Stomach smooth muscle (tissue), 2 donors: ENCODE data around the gene ZNF668.
A peak's percentile ranks its signal among the peaks of the same experiment; 100 is the strongest.

Experiments
- H3K27ac ChIP-seq: one replicate; pipeline ENCODE4 v1.7.0; 2013; ENCODE audit warnings: mild to moderate bottlenecking, low read length, inconsistent platforms
- H3K27me3 ChIP-seq, 2 donors: one replicate each; pipeline ENCODE4 v1.7.0; 2013; ENCODE audit warnings: low read length in 2 of 2; ENCODE audit not compliant: insufficient read depth in 2 of 2, control insufficient read depth in 1 of 2
- H3K36me3 ChIP-seq, 2 donors: one replicate each; pipeline ENCODE4 v1.7.0; 2013; ENCODE audit warnings: low read length in 2 of 2; ENCODE audit not compliant: control insufficient read depth in 2 of 2, insufficient read depth in 2 of 2
- H3K4me1 ChIP-seq: one replicate; pipeline ENCODE4 v1.7.0; 2013; ENCODE audit warnings: low read length; ENCODE audit not compliant: control insufficient read depth, insufficient read depth
- H3K4me3 ChIP-seq, 2 donors: one replicate each; pipeline ENCODE4 v1.7.0; 2013; ENCODE audit warnings: low read length in 2 of 2
- H3K9ac ChIP-seq, 2 donors: one replicate each; pipeline ENCODE4 v1.7.0; 2013; ENCODE audit warnings: low read length in 2 of 2, mild to moderate bottlenecking in 1 of 2
- H3K9me3 ChIP-seq, 2 donors: one replicate each; pipeline ENCODE4 v1.7.0; 2013; ENCODE audit warnings: low read length in 2 of 2; ENCODE audit not compliant: control insufficient read depth in 2 of 2
- donor health status: healthy.
- donor health status: Pancreatic carcinoma.

The ZNF668 gene

DNA sequence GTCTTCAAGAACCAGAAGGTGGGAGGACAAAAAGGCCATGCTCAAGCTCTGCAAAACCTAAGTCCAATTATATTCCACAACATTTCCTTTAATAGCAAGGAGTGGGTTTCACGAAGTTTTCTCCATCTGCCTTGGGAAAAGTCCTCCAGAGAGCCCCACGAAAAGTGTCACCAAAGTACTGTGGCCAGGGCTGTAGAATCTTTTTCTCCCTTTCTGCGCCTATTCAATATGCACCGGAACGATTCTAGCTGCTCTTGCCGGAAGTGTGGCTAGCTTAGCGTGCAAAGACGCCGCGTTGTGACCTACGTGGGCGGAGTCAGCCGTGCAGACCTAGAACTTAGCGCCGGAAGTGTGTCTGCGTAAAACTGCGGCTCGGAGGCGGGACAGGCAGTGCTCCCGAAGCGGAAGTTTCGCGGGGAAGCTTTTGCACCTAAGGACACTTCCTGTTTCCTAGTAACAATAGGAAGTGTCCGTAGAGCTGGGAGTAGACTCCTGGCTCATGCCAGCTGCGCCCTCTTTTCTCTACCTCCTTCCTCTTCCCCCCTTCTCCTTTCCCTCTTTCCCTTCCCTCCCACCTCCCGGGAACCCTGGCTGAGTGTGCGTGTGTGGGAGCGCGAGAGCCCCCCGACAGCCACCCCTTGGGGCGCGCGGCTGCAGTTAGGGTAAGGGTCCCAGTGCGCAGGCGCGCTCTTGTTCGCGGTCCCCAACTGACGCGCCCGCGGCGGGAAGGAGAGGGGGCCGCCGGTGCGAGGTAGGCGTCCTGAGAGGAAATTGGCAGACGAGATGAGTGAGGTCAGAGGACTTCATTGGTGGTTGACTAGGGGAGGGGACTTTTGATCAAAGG, at the start of gene ZNF668, which contains the start of gene ZNF646:
Gene ZNF668 (minus strand): TSS at position 271 of the 844 bp plus-strand sequence. CDS start 9,781 bp downstream, outside the sequence.
Gene ZNF646 (plus strand): TSS at position 453 of the 844 bp plus-strand sequence. CDS start 1,903 bp downstream, outside the sequence.
- peak within 1 kb of the TSS; percentile 98 to 100 for H3K4me3 ChIP-seq
- peak within 1 kb of the TSS; percentile 93 for H3K9ac ChIP-seq
- H3K27ac ChIP-seq, result peak within 1 kb of the TSS; percentile 89
- peaks cover 25% of the 10 kb centered on the region for H3K4me1 ChIP-seq
- H3K9me3 ChIP-seq, result no peaks in the 10 kb centered on the region
- no peaks in the 10 kb centered on the region for H3K27me3 ChIP-seq
- peaks cover 25 to 27% of the 10 kb centered on the region in 2 donors for H3K36me3 ChIP-seq

DNA sequence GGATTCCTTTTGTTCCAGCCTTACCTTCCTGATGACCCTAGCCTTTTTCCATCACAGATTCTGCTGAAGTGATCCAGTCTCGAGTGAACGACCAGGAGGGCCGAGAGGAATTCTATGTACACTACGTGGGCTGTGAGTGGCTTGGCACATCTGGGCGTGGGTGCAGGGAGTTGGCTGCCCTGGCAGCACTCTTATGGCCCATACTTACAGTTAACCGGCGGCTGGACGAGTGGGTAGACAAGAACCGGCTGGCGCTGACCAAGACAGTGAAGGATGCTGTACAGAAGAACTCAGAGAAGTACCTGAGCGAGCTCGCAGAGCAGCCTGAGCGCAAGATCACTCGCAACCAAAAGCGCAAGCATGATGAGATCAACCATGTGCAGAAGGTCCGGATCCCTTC, 46.1 kb upstream of the ZNF668 start:
- Histone ChIP-seq H3K27ac (peak overlapping the region; percentile 41), H3K4me3 (no peak overlapping the region), H3K9ac (no peak overlapping the region)

DNA sequence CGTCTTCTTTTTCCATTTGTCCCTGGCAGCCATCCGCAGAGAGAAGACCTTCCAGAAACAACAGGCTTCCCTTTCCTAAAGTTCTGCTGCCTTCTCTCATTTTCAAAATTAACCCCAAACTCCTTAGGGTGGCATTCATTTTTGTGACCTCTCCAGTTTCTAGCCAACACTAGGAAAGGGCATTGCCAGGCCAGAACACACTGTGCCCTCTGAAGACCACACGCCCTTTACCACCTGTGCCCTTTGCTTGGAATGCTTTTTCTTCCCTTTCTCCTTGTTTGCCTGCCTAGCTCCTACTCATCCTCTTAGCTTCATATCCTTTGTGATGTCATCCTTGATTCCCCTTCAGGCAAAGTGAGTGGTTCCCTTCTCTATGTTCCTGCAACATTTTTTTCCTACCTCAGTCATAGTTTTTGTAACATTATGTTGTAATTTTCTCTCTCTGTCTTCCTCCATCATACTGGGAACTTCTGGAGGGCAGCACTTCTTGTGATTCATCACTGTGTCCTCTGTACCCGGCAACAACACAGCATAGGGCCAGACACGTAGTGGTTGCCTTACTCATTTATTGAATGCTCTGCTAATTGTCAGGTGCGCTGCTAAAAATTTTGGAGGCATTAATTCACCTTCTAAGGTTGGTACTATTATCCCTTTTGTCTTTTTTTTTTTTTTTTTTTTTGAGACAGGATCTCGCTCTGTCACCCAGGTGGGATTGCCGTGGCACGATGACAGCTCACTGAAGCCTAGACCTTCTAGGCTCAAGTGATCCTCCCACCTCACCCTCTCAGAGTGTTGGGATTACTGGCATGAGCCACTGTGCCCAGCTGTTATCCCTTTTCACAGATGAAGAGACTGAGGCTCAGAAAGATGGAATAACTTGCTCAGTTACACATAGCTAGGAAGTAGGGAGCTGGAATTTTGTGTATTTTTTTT, 44.4 kb upstream of the ZNF668 start:
- peaks cover 14% of the 10 kb centered on the region for H3K4me1 ChIP-seq

More for the DNA sequence above, 46.1 kb upstream of the ZNF668 start:
- H3K4me1 ChIP-seq, result peaks cover 14% of the 10 kb centered on the region
- H3K36me3 ChIP-seq, result peaks cover 28 to 31% of the 10 kb centered on the region in 2 donors
- no peaks in the 10 kb centered on the region for H3K27me3 ChIP-seq
- H3K9me3 ChIP-seq, result no peaks in the 10 kb centered on the region

DNA sequence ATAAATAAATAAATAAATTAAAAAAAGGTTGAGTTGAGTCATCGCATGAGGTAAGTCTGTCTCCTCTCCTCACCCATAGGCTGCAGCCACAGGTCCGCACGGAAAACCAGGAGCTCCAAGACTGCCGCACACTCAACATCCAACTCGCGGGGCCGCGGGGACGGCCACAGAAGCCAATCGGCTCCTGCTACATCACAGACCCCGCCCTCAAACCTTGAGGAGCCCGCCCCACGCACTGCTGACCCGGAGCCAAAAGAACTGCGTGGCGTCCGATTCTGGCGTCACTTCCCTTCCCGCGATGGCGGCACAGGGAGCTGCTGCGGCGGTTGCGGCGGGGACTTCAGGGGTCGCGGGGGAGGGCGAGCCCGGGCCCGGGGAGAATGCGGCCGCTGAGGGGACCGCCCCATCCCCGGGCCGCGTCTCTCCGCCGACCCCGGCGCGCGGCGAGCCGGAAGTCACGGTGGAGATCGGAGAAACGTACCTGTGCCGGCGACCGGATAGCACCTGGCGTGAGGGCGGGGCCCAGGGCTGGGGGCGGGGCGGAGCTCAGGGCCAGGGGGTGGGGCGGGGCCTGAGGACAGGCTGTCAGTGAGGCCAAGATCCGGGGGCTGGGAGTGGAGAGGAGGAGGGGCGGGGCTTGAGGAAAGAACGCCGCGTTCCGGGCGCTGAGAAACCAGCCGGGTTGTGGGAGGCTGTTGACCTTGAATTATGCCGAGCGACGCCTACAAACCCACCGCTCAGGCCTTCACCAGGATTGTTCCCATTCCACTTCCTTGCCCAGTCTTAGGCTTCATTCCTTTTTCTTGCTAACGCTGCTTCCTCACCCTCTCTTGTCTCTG, 43.6 kb upstream of the ZNF668 start, which contains the start of gene KAT8:
Gene KAT8 (plus strand): TSS at position 281 of the 839 bp plus-strand sequence. CDS start 18 bp downstream, at position 299.
- Histone ChIP-seq H3K9me3 (no peaks in the 10 kb centered on the region), H3K36me3 (peaks cover 24 to 29% of the 10 kb centered on the region in 2 donors), H3K9ac (peak within 1 kb of the TSS; percentile 92 to 98), H3K27ac (peak within 1 kb of the TSS; percentile 98), H3K4me1 (peaks cover 14% of the 10 kb centered on the region), H3K4me3 (peak within 1 kb of the TSS; percentile 78 to 84), H3K27me3 (no peaks in the 10 kb centered on the region)

More for the DNA sequence above, 44.4 kb upstream of the ZNF668 start:
- Histone ChIP-seq H3K36me3 (peaks cover 24 to 27% of the 10 kb centered on the region in 2 donors), H3K9ac (peak overlapping the region; percentile 92 to 98), H3K27ac (peak overlapping the region; percentile 98), H3K27me3 (no peaks in the 10 kb centered on the region), H3K4me3 (peak overlapping the region; percentile 78 to 84), H3K9me3 (no peaks in the 10 kb centered on the region)

DNA sequence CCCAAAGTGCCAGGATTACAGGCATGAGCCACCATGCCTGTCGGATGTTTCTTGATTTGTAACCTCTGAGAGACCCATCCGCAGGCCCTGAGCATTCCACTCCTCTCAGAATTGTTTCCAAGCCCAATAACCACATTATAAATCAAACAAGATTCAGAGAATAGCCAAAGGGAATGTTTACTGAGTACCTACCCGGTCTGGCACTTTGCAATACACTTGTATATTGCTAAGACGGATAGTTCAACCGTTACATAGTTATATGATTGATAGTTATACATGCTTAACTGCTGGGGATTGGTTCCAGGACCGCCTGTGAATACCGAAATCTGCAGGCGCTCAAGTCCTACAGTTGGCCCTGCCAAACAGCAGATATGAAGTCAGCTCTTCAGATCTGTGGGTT, 40.4 kb upstream of the ZNF668 start:
- no peak overlapping the region for H3K27ac ChIP-seq
- peaks cover 21 to 26% of the 10 kb centered on the region in 2 donors for H3K36me3 ChIP-seq
- no peaks in the 10 kb centered on the region for H3K27me3 ChIP-seq
- no peak overlapping the region for H3K9ac ChIP-seq
- H3K4me1 ChIP-seq, result peaks cover 20% of the 10 kb centered on the region
- no peaks in the 10 kb centered on the region for H3K9me3 ChIP-seq
- no peak overlapping the region for H3K4me3 ChIP-seq

DNA sequence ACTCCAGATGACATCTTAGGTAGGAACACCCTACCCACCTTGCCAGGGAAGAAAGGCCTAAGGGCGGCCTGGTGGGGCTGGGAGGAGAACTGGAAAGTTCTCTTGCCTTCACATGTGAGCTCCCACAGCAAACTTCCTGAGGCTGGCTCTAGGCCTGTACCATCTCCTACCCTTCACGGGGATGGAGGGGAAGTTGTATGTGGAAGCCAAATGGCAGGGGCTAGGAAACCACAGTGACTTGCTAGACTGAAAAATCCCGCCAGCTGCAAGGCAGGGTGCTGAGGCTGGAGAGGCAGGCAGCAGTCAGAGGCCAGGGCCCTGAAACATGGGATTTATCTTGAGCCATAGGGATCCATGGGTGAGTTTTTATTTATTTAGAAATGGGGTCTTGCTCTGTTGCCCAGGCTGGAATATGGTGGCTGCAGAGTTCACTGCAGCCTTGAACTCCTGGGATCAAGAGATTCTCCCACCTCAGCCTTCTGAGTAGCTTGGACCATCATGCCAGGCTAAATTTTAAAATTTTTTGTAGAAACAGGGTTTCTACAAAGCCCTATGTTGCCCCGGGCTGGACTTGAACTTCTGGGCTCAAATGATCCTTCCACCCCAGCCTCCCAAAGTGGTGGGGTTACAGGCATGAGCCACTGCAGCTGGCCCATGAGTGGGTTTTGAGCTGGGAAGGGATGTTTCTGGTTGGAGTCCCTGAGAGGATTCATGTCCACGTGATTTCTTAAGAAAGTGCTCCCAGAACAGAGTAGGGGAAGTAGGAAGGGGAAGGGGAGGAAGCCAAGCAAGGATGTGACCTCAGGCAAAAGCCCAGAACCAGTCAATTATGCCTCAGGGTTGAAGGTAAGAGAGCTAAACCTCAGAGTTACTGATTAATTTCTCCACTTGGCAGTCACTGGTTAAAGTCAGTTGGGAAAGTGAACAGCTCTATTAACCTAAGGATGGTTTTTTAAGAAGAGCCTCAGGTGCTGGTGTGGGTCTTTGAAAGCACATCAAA, 39.4 kb upstream of the ZNF668 start:
- Histone ChIP-seq H3K4me1 (peaks cover 23% of the 10 kb centered on the region), H3K27ac (no peak overlapping the region), H3K9me3 (no peaks in the 10 kb centered on the region), H3K9ac (no peak overlapping the region), H3K36me3 (peaks cover 18 to 26% of the 10 kb centered on the region in 2 donors), H3K4me3 (peak overlapping the region in 1 of 2 donors; percentile 3), H3K27me3 (no peaks in the 10 kb centered on the region)

DNA sequence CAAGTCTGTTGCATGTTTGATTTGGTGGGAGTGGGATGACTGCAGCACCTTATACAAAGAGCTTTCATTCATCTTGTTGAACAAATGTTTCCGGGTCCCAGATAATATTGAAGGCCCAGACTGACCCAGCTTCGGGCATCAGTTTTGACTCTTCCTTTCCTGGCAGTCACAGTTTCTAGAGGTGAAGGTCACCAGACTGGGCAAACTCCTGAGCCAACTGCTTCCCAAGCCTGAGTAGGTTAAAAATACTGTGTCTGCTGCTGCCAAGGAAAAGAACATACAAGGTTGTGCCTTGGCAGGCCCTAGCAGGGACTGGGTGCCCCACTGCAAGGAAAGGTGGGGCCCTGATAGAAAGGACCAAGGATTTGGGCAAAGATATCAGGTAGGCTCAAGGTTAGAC, 38.7 kb upstream of the ZNF668 start:
- peaks cover 18 to 26% of the 10 kb centered on the region in 2 donors for H3K36me3 ChIP-seq
- H3K4me1 ChIP-seq, result peaks cover 23% of the 10 kb centered on the region
- H3K4me3 ChIP-seq, result no peak overlapping the region
- H3K9me3 ChIP-seq, result no peaks in the 10 kb centered on the region
- H3K27me3 ChIP-seq, result no peaks in the 10 kb centered on the region
- no peak overlapping the region for H3K27ac ChIP-seq
- H3K9ac ChIP-seq, result no peak overlapping the region

DNA sequence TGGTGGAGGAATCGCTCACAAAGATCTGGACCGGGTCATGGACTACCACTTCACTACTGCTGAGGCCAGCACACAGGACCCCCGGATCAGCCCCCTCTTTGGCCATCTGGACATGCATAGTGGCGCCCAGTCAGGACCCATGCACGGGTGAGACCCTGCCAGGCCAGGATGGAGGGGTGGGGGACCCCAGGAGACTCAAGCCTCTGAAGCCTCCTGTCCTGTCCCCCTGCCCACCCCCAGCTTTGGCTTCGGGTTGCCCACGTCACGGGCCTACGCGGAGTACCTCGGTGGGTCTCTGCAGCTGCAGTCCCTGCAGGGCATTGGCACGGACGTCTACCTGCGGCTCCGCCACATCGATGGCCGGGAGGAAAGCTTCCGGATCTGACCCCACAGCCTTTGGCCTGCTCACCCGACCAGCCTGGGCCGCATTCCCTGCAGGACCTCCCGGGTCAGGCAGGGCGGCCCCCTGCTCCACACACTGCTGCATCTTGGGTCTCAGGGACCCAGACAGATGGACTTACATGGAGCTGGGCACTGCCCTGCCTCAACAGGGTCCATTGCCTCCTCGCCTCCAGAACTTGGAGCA, 37.9 kb upstream of the ZNF668 start:
- Histone ChIP-seq H3K27me3 (no peaks in the 10 kb centered on the region), H3K4me3 (no peak overlapping the region), H3K9me3 (no peaks in the 10 kb centered on the region), H3K36me3 (peaks cover 18 to 26% of the 10 kb centered on the region in 2 donors), H3K27ac (no peak overlapping the region), H3K4me1 (peaks cover 22% of the 10 kb centered on the region), H3K9ac (no peak overlapping the region)
